A549 (cell line): ENCODE measurements around the gene ERBB3. TPM values are rescaled to one million over a fixed set of nuclear protein-coding genes. Genes with fewer than 3 reads are reported as not detected.

Source experiments
- ATAC-seq, 2 experiments: fragments of 200-7000 bp in 1 of 2; fragments of >200 bp in 1 of 2; cut with Nextera tagmentation in 1 of 2; cut with Tn5 transposase in 1 of 2; 3 replicates each; pipeline versions ENCODE4 v1.8.0 to v1.9.1; 2018 to 2020; ENCODE audit warnings: mild to moderate bottlenecking in 1 of 2, moderate library complexity in 1 of 2
- CTCF ChIA-PET: fragments of 300-600 bp; sonication (Branson Sonifier 250); formaldehyde crosslinking; extraction: SDS; loops from one replicate; lab custom pipeline; 2021; ENCODE audit warnings: antibody characterized with exemption, inconsistent platforms; lab: Yijun Ruan, JAX
- POLR2A ChIA-PET: fragments of 350-600 bp; formaldehyde crosslinking; extraction: SDS; loops from one replicate; lab custom pipeline; 2021; ENCODE audit warnings: antibody characterized with exemption, inconsistent platforms; lab: Yijun Ruan, JAX
- DNase-seq, 2 experiments: peaks; one replicate each; pipeline versions ENCODE4 v3.0.0 to v3.0.0-alpha.2; 2011 to 2016; ENCODE audit warnings: low read depth in 1 of 2, low spot score in 1 of 2
- FAIRE-seq: peaks from 2 replicates; lab custom pipeline; 2011; peaks lifted over from hg19 to GRCh38; lab: Jason Lieb, UNC
- H3K27ac ChIP-seq, 2 experiments: fragments of >200 bp; sonication (Bioruptor Twin); formaldehyde crosslinking; 3 replicates each; pipeline ENCODE4 v1.5.1; 2016 to 2017
- H3K4me1 ChIP-seq: fragments of >200 bp; sonication (Bioruptor Twin); formaldehyde crosslinking; 3 replicates; pipeline ENCODE4 v1.6.1; 2016
- H3K4me2 ChIP-seq: fragments of >200 bp; sonication (Bioruptor Twin); formaldehyde crosslinking; 3 replicates; pipeline ENCODE4 v1.6.1; 2016
- H3K4me3 ChIP-seq: fragments of >200 bp; sonication (Bioruptor Twin); formaldehyde crosslinking; 3 replicates; pipeline ENCODE4 v1.5.1; 2016
- H3K9me3 ChIP-seq: fragments of >200 bp; sonication (Bioruptor Twin); formaldehyde crosslinking; 3 replicates; pipeline ENCODE4 v1.6.1; 2016
- BHLHE40 ChIP-seq: IDR thresholded peaks from 2 replicates; pipeline ENCODE4 v1.6.1; 2012; ENCODE audit warnings: low read depth, low read length, inconsistent platforms
- CBX8 ChIP-seq: fragments of 200-600 bp; sonication (generic); IDR thresholded peaks from 2 replicates; pipeline ENCODE4 v1.6.1; 2016
- CEBPB ChIP-seq, 2 experiments: fragments of >200 bp in 1 of 2; sonication (Bioruptor Twin) in 1 of 2; formaldehyde crosslinking in 1 of 2; IDR thresholded peaks; 2 replicates each; pipeline ENCODE4 v1.6.1; 2012 to 2016
- CHD4 ChIP-seq: fragments of 200-600 bp; sonication (generic); IDR thresholded peaks from 2 replicates; pipeline ENCODE4 v1.6.1; 2016; ENCODE audit warnings: antibody characterized with exemption, mild to moderate bottlenecking, borderline replicate concordance
- EHMT2 ChIP-seq: fragments of 200-600 bp; sonication (generic); IDR thresholded peaks from 2 replicates; pipeline ENCODE4 v1.6.1; 2016; ENCODE audit warnings: antibody characterized with exemption, low read depth, mild to moderate bottlenecking, moderate library complexity
- EP300 ChIP-seq, 2 experiments: fragments of >200 bp; sonication (Bioruptor Twin); formaldehyde crosslinking; IDR thresholded peaks; 2 replicates in 1 of 2; 3 replicates in 1 of 2; pipeline ENCODE4 v1.6.1; 2016 to 2017
- ESRRA ChIP-seq: fragments of 150-350 bp; IDR thresholded peaks from 2 replicates; pipeline ENCODE4 v1.6.1; 2014; ENCODE audit warnings: mild to moderate bottlenecking, low read length, borderline replicate concordance
- GATA3 ChIP-seq: IDR thresholded peaks from 2 replicates; pipeline ENCODE4 v1.6.1; 2012; ENCODE audit warnings: borderline replicate concordance
- HOXB13 ChIP-seq: fragments of 250-450 bp; sonication (Bioruptor Pico); IDR thresholded peaks from 2 replicates; pipeline ENCODE4 v1.5.0; 2020; ENCODE audit warnings: low read depth, mild to moderate bottlenecking, moderate library complexity
- JUN ChIP-seq, 2 experiments: fragments of >200 bp; sonication (Bioruptor Twin); formaldehyde crosslinking; IDR thresholded peaks; 2 replicates in 1 of 2; 3 replicates in 1 of 2; pipeline ENCODE4 v1.6.1; 2016 to 2017
- JUNB ChIP-seq: fragments of >200 bp; sonication (Bioruptor Twin); formaldehyde crosslinking; IDR thresholded peaks from 2 replicates; pipeline ENCODE4 v1.6.1; 2016
- MAFK ChIP-seq: fragments of 450-650 bp; IDR thresholded peaks from 2 replicates; pipeline ENCODE4 v1.6.1; 2014; ENCODE audit not compliant: partially characterized antibody
- MAZ ChIP-seq: fragments of 150-350 bp; IDR thresholded peaks from 2 replicates; pipeline ENCODE4 v1.6.1; 2014; ENCODE audit warnings: antibody characterized with exemption, low read depth, low read length, borderline replicate concordance
- MYC ChIP-seq: IDR thresholded peaks from 2 replicates; pipeline ENCODE4 v1.6.1; 2012; ENCODE audit warnings: mild to moderate bottlenecking, inconsistent platforms, low read length, improper control_type of control experiment, borderline replicate concordance
- NFE2L2 ChIP-seq: fragments of 150-350 bp; conservative IDR thresholded peaks from 2 replicates; pipeline ENCODE4 v1.6.1; 2014; ENCODE audit warnings: low read length
- NPAS2 ChIP-seq: fragments of 250-450 bp; sonication (Bioruptor Pico); IDR thresholded peaks from 2 replicates; pipeline ENCODE4 v1.8.0; 2022; ENCODE audit warnings: mild to moderate bottlenecking, moderate library complexity, borderline replicate concordance
- POLR2AphosphoS2 ChIP-seq: conservative IDR thresholded peaks from 2 replicates; pipeline ENCODE4 v1.6.1; 2012; ENCODE audit warnings: low read length, improper control_type of control experiment, inconsistent platforms
- RAD21 ChIP-seq, 2 experiments: fragments of >200 bp in 1 of 2; sonication (Bioruptor Twin) in 1 of 2; formaldehyde crosslinking in 1 of 2; IDR thresholded peaks in 1 of 2; conservative IDR thresholded peaks in 1 of 2; 2 replicates in 1 of 2; 3 replicates in 1 of 2; pipeline ENCODE4 v1.6.1; 2012 to 2018; ENCODE audit warnings: inconsistent platforms in 1 of 2
- RARB ChIP-seq: fragments of 250-450 bp; sonication (Bioruptor Pico); IDR thresholded peaks from 2 replicates; pipeline ENCODE4 v1.8.0; 2021; ENCODE audit warnings: mild to moderate bottlenecking, moderate library complexity
- RCOR1 ChIP-seq: fragments of 150-350 bp; IDR thresholded peaks from 2 replicates; pipeline ENCODE4 v1.6.1; 2014; ENCODE audit warnings: antibody characterized with exemption, low read length, low read depth
- SREBF2 ChIP-seq: fragments of 450-650 bp; IDR thresholded peaks from 2 replicates; pipeline ENCODE4 v1.6.1; 2014; ENCODE audit warnings: mild to moderate bottlenecking, moderate library complexity
- TFCP2L1 ChIP-seq: fragments of 250-450 bp; sonication (Bioruptor Pico); IDR thresholded peaks from 2 replicates; pipeline ENCODE4 v1.5.0; 2021; ENCODE audit warnings: mild to moderate bottlenecking
- TP53 ChIP-seq: fragments of 250-450 bp; sonication (Bioruptor Pico); IDR thresholded peaks from 2 replicates; pipeline ENCODE4 v1.5.0; 2021; ENCODE audit warnings: mild to moderate bottlenecking, moderate library complexity
- ZNF302 ChIP-seq: fragments of 250-450 bp; sonication (Bioruptor Pico); IDR thresholded peaks from 2 replicates; pipeline ENCODE4 v1.9.0; 2021; ENCODE audit warnings: inconsistent platforms, mild to moderate bottlenecking, moderate library complexity
- WGBS: methylation state at CpG from one replicate; pipeline ENCODE4 v1.1.6; 2017; ENCODE audit errors: missing lambda C conversion rate; 5-methylcytosine and 5-hydroxymethylcytosine counted together
- polyA plus RNA-seq, 4 experiments: library from polyadenylated mRNA; depleted of rRNA in 3 of 4; stranded (reverse); fragments of >200 nt; fragmentation: RNase III in 1 of 4; extraction: RNeasy Plus Mini Kit Qiagen cat#74134 plus additional on column Dnase treatment in 1 of 4; gene quantifications; 2 replicates in 3 of 4; 3 replicates in 1 of 4; pipeline ENCODE4 v1.2.3, GENCODE V29; 2011 to 2017
- TF ChIP-seq, protein P1 (sequence below): fragments of >200 bp; sonication (Bioruptor Twin); formaldehyde crosslinking; IDR thresholded peaks from 3 replicates; pipeline ENCODE4 v1.6.1; 2016
- TF ChIP-seq, protein P2 (sequence below): fragments of 150-350 bp; IDR thresholded peaks from 2 replicates; pipeline ENCODE4 v1.6.1; 2014; ENCODE audit warnings: low read depth, mild to moderate bottlenecking, low read length
- TF ChIP-seq, protein P3 (sequence below): IDR thresholded peaks from 2 replicates; pipeline ENCODE4 v1.6.1; 2012
- TF ChIP-seq, protein P4 (sequence below): fragments of 450-650 bp; IDR thresholded peaks from 2 replicates; pipeline ENCODE4 v1.6.1; 2014; ENCODE audit warnings: antibody characterized with exemption
- TF ChIP-seq, protein P5 (sequence below): fragments of 250-450 bp; sonication (Bioruptor Pico); IDR thresholded peaks from 2 replicates; pipeline ENCODE4 v1.5.0; 2020; ENCODE audit warnings: low read depth, mild to moderate bottlenecking, moderate library complexity
- TF ChIP-seq, protein P6 (sequence below): fragments of >200 bp; sonication (Bioruptor Twin); formaldehyde crosslinking; IDR thresholded peaks from 3 replicates; pipeline ENCODE4 v1.5.1; 2016

The ERBB3 gene
- polyA plus RNA-seq, 2 of the 4 experiments (the other 2 are of a cell fraction) = 2.2 to 17.0 TPM

DNA sequence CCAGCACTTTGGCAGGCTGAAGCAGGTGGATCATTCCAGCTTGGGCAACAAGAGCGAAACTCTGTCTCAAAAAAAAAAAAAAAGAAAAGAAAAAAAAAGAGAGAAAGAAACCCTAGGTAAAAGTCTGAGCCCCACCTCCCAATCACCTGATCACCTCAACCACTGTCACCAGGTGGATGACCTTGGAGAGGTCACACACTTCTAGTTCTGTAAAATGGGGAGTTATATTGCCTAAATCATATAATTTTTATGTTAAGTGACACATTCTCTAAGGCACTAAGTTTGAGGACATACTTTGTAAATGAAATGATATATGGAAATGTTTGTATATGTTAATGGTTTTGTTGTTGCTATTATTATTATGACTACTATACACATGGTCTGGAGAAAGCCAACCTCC lies 1.5 kb upstream of the ERBB3 start:
- ATAC-seq = no peak
- WGBS = 100% methylated on average over 1 of the region's 1 CpG
- FAIRE-seq = no peak
- POLR2A ChIA-PET = interaction anchor here (1.7 to 2.7 kb wide), 3 partner anchors 26 to 39 kb away, joined by 7 to 33 read pairs (median 19); partner anchors contain the start of genes PA2G4, RPL41 and ZC3H10
- Histone ChIP-seq H3K4me3 (no peak overlapping the region; the same call in 2 of the 3 replicates), H3K4me2 (peak overlapping the region; percentile 94), H3K27ac (peak overlapping the region; percentile 87 to 96; a peak in 2 of 6 replicates), H3K4me1 (peaks cover 30% of the 10 kb centered on the region)
- CTCF ChIA-PET = interaction anchor here (0.6 to 2.3 kb wide), 15 partner anchors 11 to 425 kb away, joined by 3 to 20 read pairs (median 8); partner anchors contain the start of genes PA2G4 and ZC3H10
- no peak for DNase-seq
- no peak for TF ChIP-seq EP300 (IDR thresholded peaks at IDR 0.05)
- no peak for TF ChIP-seq TP53
- TF ChIP-seq EHMT2 = no peak
- TF ChIP-seq, all 56 proteins: peak for 0
- no peaks in the 10 kb centered on the region for H3K9me3 ChIP-seq

DNA sequence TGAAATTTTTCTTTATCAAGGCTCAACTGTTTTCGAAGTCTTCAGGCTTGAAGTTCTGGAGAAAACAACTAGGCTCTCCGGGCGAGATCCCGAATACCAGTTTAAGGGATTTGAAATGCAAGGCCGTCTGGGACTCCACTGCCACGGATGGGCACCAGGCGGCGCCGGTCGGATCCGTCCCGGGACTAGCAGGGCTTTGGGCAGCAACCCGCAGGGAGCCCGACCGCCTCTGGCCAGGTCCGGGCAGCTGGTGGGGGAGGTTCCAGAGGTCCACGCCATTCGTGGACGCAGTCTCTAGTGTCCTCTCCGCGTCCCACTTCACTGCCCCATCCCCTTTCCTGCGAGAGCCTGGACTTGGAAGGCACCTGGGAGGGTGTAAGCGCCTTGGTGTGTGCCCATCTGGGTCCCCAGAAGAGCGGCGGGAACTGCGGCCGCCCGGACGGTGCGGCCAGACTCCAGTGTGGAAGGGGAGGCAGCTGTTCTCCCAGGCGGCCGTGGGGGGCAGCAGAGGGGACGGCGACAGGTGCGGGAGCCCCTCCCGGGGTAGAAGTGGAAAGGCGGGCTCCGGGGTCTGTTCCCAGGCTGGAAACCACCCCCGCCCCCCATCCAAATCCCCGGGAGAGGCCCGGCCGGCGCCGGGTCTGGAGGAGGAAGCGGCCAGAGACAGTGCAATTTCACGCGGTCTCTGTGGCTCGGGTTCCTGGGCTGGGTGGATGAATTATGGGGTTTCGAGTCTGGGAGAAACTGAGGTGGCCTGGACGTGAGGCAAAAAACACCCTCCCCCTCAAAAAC lies 838 bp upstream of the ERBB3 start:
- ChIA-PET POLR2A (interaction anchor here (0.6 to 2.7 kb wide), 5 partner anchors 23 to 38 kb away, joined by 3 to 33 read pairs (median 7); partner anchors contain the start of genes PA2G4, RPL41 and ZC3H10), CTCF (interaction anchor here (0.5 to 2.3 kb wide), 29 partner anchors 9 to 1849 kb away, joined by 3 to 20 read pairs (median 5); partner anchors contain the start of genes PA2G4 and ZC3H10)
- peaks cover 30% of the 10 kb centered on the region for H3K4me1 ChIP-seq
- H3K9me3 ChIP-seq = no peaks in the 10 kb centered on the region
- WGBS = 2% methylated on average over 28 of the region's 50 CpGs
- ATAC-seq (peak; percentile 89 to 92), DNase-seq (peak; percentile 92 to 95), FAIRE-seq (no peak)
- peak overlapping the region; percentile 87 to 96 for H3K27ac ChIP-seq
- peak overlapping the region; percentile 94 for H3K4me2 ChIP-seq
- H3K4me3 ChIP-seq = peak overlapping the region; percentile 73
- no peak for TF ChIP-seq BHLHE40
- TF ChIP-seq, protein P1, sequence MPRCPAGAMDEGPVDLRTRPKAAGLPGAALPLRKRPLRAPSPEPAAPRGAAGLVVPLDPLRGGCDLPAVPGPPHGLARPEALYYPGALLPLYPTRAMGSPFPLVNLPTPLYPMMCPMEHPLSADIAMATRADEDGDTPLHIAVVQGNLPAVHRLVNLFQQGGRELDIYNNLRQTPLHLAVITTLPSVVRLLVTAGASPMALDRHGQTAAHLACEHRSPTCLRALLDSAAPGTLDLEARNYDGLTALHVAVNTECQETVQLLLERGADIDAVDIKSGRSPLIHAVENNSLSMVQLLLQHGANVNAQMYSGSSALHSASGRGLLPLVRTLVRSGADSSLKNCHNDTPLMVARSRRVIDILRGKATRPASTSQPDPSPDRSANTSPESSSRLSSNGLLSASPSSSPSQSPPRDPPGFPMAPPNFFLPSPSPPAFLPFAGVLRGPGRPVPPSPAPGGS = peak; percentile 48; the same call in 1 of the 3 replicates
- TF ChIP-seq NFE2L2 = no peak
- 0 out of 2 replicates have a peak, but pooled peaks have one; percentile 35 for TF ChIP-seq TFCP2L1 (CRISPR knock-in tag)
- no peak for TF ChIP-seq RARB (CRISPR knock-in tag)
- TF ChIP-seq, protein P2, sequence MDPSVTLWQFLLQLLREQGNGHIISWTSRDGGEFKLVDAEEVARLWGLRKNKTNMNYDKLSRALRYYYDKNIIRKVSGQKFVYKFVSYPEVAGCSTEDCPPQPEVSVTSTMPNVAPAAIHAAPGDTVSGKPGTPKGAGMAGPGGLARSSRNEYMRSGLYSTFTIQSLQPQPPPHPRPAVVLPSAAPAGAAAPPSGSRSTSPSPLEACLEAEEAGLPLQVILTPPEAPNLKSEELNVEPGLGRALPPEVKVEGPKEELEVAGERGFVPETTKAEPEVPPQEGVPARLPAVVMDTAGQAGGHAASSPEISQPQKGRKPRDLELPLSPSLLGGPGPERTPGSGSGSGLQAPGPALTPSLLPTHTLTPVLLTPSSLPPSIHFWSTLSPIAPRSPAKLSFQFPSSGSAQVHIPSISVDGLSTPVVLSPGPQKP = no peak
- TF ChIP-seq GATA3 = no peak
- peak; percentile 51 to 58 for TF ChIP-seq RAD21 (conservative IDR thresholded peaks at IDR 0.05 in 1 of 2, IDR thresholded peaks at IDR 0.05 in 1 of 2)
- no peak for TF ChIP-seq RCOR1
- TF ChIP-seq NPAS2 (CRISPR knock-in tag) = no peak
- no peak for TF ChIP-seq ESRRA
- TF ChIP-seq JUNB = no peak
- TF ChIP-seq, protein P3, sequence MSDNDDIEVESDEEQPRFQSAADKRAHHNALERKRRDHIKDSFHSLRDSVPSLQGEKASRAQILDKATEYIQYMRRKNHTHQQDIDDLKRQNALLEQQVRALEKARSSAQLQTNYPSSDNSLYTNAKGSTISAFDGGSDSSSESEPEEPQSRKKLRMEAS = peak; percentile 69; the same call in 1 of the 2 replicates
- no peak for TF ChIP-seq EP300 (IDR thresholded peaks at IDR 0.05)
- no peak for TF ChIP-seq CEBPB (IDR thresholded peaks at IDR 0.05)
- TF ChIP-seq, protein P4, sequence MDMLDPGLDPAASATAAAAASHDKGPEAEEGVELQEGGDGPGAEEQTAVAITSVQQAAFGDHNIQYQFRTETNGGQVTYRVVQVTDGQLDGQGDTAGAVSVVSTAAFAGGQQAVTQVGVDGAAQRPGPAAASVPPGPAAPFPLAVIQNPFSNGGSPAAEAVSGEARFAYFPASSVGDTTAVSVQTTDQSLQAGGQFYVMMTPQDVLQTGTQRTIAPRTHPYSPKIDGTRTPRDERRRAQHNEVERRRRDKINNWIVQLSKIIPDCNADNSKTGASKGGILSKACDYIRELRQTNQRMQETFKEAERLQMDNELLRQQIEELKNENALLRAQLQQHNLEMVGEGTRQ = no peak
- no peak for TF ChIP-seq SREBF2
- TF ChIP-seq TP53 = 0 out of 2 replicates have a peak, but pooled peaks have one; percentile 57
- no peak for TF ChIP-seq MYC
- TF ChIP-seq, protein P5, sequence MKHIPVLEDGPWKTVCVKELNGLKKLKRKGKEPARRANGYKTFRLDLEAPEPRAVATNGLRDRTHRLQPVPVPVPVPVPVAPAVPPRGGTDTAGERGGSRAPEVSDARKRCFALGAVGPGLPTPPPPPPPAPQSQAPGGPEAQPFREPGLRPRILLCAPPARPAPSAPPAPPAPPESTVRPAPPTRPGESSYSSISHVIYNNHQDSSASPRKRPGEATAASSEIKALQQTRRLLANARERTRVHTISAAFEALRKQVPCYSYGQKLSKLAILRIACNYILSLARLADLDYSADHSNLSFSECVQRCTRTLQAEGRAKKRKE (CRISPR knock-in tag) = no peak
- TF ChIP-seq MAZ = no peak
- no peak for TF ChIP-seq EHMT2
- peak in 1 of 2 experiments; percentile 13; a peak in 1 of 5 replicates for TF ChIP-seq JUN (IDR thresholded peaks at IDR 0.05)
- TF ChIP-seq POLR2AphosphoS2 = no peak
- no peak for TF ChIP-seq CBX8
- no peak for TF ChIP-seq ZNF302 (CRISPR knock-in tag)
- no peak for TF ChIP-seq HOXB13 (CRISPR knock-in tag)
- TF ChIP-seq, protein P6, sequence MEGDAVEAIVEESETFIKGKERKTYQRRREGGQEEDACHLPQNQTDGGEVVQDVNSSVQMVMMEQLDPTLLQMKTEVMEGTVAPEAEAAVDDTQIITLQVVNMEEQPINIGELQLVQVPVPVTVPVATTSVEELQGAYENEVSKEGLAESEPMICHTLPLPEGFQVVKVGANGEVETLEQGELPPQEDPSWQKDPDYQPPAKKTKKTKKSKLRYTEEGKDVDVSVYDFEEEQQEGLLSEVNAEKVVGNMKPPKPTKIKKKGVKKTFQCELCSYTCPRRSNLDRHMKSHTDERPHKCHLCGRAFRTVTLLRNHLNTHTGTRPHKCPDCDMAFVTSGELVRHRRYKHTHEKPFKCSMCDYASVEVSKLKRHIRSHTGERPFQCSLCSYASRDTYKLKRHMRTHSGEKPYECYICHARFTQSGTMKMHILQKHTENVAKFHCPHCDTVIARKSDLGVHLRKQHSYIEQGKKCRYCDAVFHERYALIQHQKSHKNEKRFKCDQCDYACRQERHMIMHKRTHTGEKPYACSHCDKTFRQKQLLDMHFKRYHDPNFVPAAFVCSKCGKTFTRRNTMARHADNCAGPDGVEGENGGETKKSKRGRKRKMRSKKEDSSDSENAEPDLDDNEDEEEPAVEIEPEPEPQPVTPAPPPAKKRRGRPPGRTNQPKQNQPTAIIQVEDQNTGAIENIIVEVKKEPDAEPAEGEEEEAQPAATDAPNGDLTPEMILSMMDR = peak; percentile 63
- TF ChIP-seq CHD4 = no peak
- no peak for TF ChIP-seq MAFK
